Stimulated activated CD8-positive, alpha-beta memory T cell treated with anti-CD3 and anti-CD28 coated beads, Interleukin-15, amount 100 ng/mL, for 1 hour (primary cell): Measurements from ENCODE around the gene SNX24.

Experiments used
- DNase-seq: peaks from one replicate; pipeline ENCODE4 v3.0.0-alpha.2; 2020; ENCODE audit warnings: low read depth

The SNX24 gene

DNA sequence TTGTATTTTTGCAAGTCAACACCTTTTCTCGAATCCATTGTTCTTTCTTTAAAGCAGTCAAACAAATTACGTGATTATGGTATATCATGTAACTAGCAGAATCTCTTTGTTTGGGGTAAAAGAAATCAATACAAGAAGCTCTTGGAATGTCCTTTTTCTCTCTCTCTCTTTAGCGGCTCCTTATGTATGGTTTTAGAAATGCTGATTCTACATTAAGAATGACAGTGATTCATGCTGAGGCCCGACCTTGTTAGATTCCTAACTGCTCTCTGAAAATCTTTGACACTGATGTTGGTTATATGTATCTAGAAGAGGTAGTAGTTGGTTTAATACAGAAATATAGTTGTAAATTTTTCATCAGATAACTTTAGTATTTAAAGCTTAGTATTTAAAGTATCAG lies 76.4 kb downstream of the SNX24 start:
- no peak for DNase-seq

DNA sequence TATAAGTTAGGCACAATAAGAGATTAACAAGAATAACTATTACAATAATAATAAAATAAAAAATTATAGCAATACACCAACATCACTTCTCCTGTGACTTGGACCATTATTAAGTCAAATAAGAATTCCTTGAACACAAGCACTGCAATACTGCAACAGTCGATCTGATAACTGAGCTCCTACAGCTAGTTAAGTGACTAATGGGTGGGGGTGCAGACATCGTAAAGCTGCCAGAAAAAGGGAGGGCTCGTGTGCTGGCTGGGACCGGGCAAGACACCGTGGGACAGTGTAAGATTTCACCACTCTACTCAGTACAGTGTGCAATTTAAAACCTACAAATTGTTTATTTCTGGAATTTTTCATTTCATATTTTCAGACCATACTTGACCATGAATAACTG lies 78.8 kb downstream of the SNX24 start:
- DNase-seq, result no peak

DNA sequence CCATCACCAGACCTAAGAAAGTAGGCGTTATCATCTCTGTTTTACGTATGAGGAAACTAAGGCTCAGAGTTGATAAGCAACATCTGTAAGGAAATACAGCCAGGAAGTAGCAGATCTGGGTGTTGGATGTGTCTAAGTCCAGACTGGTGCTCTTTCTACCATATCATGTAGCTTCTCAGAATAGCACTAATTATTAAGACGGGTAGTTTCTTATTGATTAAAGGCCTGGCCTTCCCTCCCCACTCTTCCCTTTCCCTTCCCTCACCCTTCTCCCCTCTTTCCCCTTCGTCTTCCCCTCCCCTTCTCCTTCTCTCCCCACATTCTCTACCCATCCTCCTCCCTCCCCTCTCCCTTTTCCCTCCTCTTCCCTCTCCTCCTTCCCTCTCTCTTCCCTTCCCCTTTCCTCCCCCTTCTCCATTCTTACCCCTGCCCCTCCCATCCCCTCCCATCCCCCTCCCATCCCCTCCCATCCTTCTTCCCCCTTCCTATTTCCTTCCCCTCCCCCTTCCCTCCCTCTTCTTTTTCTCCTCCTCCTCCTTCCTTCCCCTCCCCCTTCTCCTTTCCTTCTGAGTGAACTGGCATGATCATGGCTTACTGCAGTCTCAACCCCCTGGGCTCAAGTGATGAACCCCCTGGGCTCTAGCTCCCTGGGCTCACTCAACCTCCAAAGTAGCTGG lies 79.4 kb downstream of the SNX24 start:
- DNase-seq, result no peak

DNA sequence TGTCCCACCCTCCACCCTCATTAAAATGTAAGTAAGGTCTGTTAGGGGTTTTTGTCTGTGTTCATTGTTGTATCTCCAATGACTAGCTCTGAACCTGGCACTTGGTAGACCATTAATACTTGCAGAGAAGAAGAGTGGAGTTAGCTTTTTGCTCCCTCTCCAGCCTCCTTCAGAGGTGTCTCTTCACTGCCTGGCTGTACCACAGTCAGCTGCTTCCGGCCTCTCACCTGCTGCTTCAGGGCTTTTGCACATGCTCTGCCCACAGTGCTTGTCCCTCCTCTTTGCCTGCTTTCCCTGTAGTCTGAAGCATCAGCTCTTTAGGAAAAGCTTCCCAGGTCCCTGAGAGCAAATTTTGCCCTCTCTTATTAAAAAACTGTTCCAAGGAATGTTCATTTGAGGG lies 83.6 kb downstream of the SNX24 start:
- DNase-seq, result no peak

DNA sequence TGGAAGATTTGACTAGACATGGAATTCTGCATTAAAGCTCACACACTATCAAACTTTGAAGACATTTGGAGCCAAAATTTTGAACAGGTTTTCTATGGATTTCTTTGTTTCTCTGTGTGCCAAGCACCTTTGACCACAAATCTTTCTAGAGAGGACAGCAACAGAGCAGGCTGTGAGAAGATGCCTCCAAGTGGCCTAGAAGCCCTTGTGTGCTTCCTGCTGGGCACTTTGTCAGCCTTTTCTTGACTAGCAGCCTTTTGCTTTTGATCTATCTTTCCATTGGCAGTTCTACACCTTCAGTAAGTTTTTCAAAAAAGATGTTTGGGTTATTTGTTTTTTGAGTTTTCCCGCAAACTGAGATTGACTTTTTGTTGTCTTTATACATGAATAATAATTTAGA lies 84.6 kb downstream of the SNX24 start:
- no peak for DNase-seq

DNA sequence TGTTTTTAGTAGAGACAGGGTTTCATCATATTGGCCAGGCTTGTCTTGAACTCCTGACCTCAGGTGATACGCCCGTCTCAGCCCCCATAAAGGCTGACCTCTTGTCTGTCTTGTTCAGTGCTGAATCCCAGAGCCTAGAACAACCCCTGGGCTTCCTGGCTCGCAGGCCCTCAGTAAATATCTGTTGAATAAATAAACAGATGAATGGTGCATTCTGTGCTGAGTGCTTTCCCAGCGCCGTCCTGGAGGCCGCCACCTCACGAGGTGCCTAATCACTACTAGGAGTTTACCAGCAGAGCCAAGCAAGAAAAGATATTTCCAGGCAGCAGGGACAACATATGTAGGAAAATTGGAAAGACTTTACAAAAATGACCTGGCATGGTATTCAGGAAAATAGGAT lies 88.5 kb downstream of the SNX24 start:
- DNase-seq, result no peak

DNA sequence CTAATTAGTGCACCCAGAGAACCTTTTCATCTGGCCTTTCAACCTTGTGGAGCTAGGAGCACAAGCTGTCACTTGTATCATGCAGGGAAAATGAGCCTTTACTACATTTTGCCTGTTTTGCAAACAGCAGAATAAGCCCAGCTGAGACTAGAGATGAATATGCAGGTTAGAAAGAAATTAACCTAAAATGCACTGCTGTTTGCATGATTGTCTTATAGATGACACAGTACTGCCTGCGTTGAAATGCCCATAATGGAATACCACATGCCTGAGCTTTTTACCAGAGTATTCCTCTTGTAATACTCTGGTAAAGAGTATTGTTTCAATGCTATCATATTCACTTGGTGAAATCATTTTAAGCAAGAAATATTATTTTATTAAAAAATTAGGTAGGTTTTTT lies 90.7 kb downstream of the SNX24 start:
- no peak for DNase-seq

DNA sequence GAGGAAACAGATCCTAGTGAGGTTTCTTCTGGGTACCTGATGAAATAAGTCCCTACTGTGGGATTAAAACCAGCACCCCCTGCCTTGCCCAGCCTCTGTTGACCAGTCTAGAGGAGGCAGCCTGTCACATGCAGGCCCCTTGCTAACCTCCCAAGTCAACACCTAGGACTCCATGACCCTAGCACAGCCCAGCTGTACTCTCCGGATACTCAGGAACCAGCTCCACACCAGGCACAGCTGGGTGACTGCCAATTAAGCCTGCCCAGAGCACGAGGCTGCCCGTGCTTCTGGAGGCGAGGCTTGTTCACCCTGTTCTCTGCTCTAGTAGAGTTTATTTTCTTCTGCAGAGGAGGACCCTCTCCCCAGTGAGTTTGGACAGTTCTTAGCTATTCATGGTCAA lies 92.5 kb downstream of the SNX24 start:
- no peak for DNase-seq

DNA sequence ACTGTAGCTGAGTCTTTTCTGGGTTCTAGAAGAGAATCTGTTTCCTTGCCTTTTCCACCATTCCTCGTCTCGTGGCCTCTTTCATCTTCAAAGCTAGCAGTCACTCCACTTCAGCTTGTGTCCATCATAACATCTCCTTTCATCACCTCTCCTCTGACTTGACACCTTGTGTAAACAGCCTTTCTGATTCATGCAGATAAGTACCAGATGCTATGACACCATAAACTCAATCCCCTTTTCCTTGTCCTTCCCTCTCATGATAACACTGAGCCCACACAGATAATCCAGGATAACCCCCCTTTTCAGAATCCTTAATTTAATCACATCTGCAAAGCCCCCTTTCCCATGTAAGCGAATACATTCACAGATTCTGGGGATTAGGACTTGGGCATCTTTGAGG lies 95.5 kb downstream of the SNX24 start:
- no peak for DNase-seq

DNA sequence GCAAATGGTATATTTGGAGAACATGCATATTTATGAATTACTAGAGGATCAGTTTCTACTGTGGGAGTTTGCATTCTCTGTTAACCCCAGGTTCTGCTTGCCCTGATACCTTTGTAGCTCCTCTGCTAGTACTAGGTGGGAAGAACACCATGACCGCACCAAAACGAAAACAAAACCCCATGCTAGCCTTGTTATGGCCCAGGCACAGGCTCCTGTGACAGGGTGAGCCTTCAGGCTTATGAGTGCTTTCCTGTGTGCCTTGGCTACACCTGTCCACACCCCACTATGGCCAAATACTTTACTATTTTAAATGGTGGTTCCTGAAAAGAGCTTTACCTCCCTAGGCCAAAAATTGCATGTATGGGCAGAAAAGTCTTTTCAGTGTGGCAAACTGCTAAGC lies 96.3 kb downstream of the SNX24 start:
- DNase-seq, result no peak

DNA sequence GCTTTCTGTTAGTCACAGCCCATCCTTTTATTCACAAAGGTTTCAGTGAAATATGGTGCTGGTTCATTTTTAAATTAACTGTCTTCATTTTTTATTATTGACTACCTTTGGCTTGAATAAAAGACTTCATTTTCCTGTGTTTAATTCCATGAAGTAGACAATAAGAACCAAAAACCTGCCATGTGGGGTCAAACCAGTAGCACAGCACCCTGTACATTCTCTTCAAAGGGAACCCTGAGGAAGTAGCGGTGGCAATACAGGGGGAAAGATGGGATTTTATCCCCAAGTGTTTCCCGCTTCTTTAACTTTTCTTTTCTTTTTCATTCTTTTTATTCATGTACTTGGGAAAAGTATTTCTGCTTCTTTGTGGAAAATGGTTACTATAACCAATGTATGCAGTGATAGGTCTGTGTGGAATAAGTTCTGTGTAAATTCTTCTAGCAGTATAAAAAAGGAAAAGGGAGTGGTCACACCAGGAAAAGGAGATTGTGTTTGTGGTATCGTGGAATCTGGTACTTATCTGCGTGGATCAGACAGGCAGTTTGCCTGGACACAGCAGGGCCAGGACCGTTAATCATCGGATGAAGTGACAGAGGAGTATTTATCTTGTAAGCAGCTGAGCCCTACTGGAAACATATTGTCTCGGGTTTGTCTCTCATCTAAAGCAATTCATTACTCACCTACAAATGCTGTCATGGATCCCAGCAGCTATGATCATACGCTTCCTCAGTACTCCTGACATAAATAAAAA lies 96.9 kb downstream of the SNX24 start:
- DNase-seq, result no peak

DNA sequence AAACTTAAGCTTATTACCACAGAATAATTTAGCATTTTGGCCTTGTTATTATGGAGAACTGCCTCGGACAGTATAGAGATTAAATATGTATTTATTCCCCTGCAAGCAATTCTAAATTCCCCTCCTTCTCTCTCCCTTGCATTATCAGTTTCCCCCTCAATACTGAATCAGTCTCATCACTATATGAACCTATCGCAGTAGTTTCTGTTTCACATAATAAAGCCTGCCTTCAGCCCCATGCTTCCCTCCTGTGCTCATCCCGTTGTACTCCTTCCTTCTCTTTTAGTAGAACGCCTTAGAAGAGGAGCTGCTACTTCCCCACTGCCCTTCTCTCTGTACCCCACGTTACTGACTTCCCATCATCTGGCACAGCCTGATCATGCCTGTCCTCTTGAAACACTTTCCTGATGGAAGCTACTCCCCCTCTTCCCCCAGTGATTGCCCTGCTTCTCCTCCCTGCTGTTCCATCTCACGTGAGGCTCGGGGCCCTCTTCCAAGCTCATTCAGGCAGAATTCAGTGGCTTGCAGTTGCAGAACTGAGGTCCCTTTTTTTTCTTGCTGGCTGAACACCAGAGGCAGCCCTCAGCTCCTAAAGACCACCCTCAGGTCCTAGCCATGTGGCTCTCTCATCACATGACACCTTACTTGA lies 97.8 kb downstream of the SNX24 start:
- DNase-seq, result no peak

DNA sequence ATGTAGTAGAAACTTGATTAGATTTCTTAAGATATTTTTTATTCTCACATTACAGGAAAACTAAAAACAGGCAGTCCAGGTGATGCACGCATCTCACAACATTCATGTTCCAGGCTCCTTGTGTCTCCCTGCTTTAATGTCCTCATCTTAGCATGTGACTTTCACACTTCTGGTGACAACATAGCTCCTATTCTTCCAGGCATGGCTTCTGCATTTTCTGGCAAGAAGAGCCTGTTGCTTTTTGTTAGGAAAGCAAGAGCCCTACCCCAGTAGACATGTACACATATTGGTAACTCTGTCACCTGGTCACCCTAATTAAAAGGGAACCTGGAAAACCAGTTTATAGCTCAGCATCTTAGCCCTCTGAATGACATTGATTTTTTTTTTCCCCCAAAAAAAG lies 98.6 kb downstream of the SNX24 start:
- no peak for DNase-seq

DNA sequence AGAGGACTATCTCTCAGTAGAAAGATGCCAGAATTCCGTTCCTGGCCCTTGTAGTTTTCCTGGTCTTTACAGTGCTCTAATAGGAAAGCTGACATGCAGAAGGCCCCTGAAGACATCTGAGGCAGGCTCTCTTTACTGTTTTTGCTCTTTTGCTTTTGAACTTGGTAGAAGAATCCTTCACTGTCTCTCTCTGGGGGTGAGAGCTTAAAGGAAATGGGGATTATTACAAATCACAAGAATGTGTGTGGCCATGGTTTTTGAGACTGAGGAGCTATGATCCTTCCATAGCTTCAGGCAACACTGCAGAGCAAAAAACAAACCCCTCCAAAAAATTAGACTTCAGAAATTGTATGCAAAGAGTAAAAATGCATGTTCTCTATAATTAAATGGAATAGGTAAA lies 102.0 kb downstream of the SNX24 start:
- no peak for DNase-seq

DNA sequence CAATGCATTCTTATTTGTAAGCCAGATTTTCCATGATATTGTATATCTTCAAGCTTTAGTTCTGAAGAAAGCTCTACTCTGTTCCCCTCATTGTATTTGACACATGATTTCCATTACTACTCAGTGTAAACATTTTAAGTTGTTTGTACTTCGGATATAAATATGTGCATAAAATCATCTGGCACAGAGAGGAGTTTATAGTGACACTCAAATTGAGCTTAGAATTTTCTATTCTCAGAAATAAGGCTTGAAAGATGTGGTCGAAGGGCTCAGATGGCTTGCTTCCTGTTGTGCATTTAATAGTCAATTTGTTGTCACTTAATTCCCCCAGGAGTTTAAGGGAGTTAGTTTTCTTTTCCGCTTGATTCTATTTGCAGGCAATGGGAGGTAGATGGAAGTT lies 102.4 kb downstream of the SNX24 start:
- DNase-seq, result no peak

DNA sequence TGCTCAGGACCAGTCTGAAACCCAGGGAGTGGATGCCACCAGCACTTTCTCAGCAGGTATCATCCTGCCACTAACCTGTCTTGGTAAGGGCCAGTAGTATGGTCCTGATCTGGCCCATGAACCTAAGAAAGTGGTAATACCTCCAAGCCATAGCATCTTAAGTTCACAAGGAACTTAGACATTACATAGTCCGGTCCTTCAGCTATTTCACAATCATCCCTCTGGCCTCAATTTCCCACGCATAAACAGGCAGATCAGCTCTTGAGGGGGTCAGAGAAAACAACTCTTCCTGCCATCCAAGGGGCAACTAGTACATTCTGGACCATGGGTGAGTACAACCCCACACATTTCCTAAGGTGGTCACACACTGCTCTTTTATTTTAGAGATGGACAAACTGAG lies 102.9 kb downstream of the SNX24 start:
- no peak for DNase-seq

DNA sequence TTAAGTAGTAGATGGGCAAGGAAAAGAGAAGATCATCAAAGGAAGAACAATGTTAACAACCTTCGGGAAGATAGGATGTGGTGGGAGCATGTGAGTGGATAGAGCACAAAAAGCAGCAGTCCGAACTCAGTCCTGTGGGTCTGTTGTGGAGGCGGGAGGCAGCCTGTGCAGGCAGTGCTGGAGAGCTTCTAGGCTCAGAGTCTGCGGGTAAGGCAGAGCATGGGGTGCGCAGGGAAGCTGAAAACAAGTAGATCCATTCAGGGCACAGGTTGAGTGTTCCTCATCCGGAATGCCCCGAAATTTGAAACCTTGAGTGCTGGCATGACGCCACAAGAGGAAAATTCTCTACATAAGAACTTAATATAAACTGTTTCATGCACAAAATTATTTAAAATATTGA lies 106.2 kb downstream of the SNX24 start:
- no peak for DNase-seq

DNA sequence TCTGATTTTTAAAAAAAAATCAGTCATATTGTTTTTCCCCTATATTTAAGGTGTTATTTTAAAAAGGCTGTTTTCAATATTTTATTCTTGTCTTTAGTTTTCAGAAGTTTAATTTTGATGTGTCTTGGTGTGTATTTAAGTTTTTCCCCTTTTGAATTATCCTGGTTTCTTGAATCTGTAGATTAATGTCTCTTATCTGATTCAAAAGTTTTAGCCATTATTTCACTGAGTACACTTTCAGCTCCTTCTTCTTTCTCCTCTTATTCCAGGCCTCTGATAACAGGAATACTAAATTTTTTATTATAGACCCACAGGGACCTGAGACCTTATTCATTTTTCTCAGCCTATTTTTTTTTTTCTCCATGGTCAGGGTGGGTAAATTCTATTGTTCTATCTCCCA lies 109.3 kb downstream of the SNX24 start:
- no peak for DNase-seq

DNA sequence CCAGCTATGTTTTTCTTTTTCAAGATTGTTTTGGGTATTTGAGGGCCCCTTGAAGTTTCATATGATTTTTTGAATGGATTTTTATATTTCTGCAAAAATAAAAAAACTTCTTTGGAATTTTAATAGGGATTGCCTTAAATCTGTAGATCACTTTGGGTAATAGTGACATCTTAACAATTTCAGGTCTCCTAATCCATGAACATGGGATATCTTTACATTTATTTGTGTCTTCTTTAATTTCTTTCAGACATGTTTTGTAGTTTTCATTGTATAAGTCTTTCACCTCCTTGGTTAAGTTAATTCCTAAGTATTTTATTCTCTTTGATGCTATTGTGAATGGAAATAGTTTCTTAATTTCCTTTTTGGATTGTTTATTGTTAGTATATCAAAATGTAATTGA lies 112.0 kb downstream of the SNX24 start:
- no peak for DNase-seq

DNA sequence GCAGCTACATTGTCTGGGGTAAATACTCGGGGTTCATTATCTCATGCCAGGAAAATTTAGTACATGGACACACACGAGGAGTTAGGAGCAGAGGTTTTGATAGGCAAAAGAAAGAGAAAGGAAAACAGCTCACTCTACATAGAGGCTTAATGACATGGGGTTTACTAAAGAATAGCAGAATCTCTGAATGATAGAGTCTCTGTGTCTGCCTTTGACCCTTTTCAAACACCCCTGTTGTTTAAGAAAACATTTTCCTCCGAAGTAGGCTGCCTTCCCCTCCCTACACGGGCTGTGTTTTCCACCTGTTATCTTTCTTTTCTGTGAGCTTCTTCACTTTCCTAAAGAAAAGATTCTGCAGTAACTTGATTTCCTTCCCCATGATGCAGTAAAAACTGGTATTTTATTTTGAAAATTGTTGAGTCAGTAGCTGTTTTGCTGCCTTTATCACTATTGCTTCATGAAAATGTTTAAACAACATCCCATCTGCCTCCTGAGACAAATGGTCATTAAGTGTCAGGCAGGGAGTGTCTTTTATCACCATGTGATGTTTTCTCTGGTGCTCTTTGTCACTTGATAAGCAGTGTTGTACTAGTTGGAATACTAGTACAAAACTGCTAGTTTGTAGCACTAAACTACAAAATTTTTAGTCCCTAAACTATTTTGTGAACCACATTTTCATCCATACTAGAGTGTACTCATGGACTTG lies 114.5 kb downstream of the SNX24 start:
- no peak for DNase-seq

DNA sequence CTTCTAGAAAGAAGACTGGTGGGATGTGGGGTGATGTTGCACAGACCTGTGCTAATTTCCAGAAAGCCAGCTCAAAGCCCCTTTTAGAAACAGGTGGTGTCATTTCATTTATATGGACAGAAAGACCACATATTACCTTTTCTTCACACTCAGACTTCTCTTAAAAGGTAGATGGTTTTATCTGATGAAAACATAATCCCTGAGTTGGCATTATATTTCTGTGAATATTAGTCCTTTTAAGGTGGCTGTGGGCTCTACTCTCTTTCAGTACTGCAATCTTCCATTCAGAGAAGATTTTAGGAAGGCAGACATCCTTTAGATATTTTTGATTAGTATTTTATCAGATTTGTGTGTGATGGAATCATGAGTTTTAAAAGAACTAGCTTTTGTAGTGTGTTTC lies 117.9 kb downstream of the SNX24 start:
- no peak for DNase-seq

DNA sequence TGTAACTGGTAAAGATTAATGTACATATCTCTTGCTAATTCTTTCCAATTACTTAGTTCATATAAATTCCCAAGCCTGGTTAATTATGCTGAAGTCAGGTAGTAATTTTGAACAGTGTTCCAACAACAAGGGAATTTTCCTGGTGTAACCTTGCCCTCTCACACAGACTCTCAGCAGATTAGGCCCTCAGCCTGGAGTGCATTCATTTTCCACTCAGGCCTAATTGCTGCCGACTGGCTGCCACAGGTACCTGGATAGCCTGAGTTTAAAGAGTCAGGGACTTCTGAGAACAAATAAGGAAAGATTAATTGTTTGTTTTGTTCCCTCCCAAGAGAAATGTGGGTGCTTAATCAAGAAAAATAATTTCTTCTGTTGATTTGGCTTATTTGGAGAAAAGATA lies 119.7 kb downstream of the SNX24 start:
- no peak for DNase-seq

DNA sequence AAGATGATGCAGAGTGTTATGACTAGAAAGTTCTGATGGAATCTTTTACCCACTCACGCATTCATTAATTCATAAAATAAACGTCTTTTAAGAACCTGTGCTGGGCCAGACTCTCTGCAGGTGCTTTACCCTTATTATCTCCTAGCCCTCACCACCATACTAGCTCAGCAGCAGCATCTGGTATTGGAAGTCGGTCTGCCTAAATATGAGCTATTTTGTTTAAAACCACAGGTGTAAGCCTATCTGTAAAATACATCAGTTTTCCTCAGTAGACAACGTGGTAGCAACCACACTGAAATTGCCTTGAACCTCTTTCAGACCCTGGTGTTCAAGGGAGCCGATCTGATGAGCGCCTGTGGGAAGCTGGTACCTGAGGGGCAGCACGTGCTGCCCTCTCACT lies 121.7 kb downstream of the SNX24 start:
- no peak for DNase-seq
